AG09309 (cell line): ENCODE data around the gene CHAC1.
"Not testable (repeated sequence)": the region's sequence is repeated elsewhere in the genome, so short reads cannot be mapped to it uniquely, and the experiment has no call there.

Experiments
- DNase-seq: peaks from one replicate; pipeline ENCODE4 v3.0.0-alpha.2; 2010; ENCODE audit warnings: low read depth
- H3K4me3 ChIP-seq: 2 replicates; pipeline ENCODE4 v1.5.1; 2011; ENCODE audit warnings: mild to moderate bottlenecking, low read depth, low read length, moderate library complexity; ENCODE audit not compliant: control insufficient read depth
- CTCF ChIP-seq: IDR thresholded peaks from 2 replicates; pipeline ENCODE4 v1.5.1; 2011; ENCODE audit warnings: mild to moderate bottlenecking, low read depth, low read length, inconsistent platforms; ENCODE audit not compliant: insufficient read depth, control insufficient read depth; ENCODE audit errors: missing control alignments

CHAC1 gene

GRCh38 chr15:40957581-40958051 lies 4.3 kb downstream of the CHAC1 start:
- DNase-seq, result no peak
- no peak for TF ChIP-seq CTCF
- H3K4me3 ChIP-seq, result no peak overlapping the region

GRCh38 chr15:40958146-40958545 lies 4.9 kb downstream of the CHAC1 start:
- TF ChIP-seq CTCF, result no peak
- H3K4me3 ChIP-seq, result no peak overlapping the region
- no peak for DNase-seq

GRCh38 chr15:40958723-40959122 lies 5.5 kb downstream of the CHAC1 start:
- TF ChIP-seq CTCF, result no peak

GRCh38 chr15:40959331-40960141 lies 6.3 kb downstream of the CHAC1 start:
- TF ChIP-seq CTCF, result no peak
- H3K4me3 ChIP-seq, result no peak overlapping the region
- DNase-seq, result no peak

More at GRCh38 chr15:40958723-40959122, 5.5 kb downstream of the CHAC1 start:
- no peak for DNase-seq
- no peak overlapping the region for H3K4me3 ChIP-seq

GRCh38 chr15:40960151-40960885 lies 7.0 kb downstream of the CHAC1 start:
- TF ChIP-seq CTCF, result no peak
- no peak overlapping the region for H3K4me3 ChIP-seq
- DNase-seq, result no peak

- TF ChIP-seq CTCF, result no peak
- no peak overlapping the region for H3K4me3 ChIP-seq
Measured at GRCh38 chr15:40960925-40961324, 7.7 kb downstream of the CHAC1 start.

GRCh38 chr15:40961740-40962139 lies 8.5 kb downstream of the CHAC1 start:
- not testable (repeated sequence) for DNase-seq, H3K4me3 ChIP-seq

More at GRCh38 chr15:40960925-40961324, 7.7 kb downstream of the CHAC1 start:
- DNase-seq, result no peak

- DNase-seq, H3K4me3 ChIP-seq: not testable (repeated sequence)
Measured at GRCh38 chr15:40962317-40962716, 9.0 kb downstream of the CHAC1 start.
